GM12872 (cell line): ENCODE data around the gene PCDHGB3.

Experiments
- TF ChIP-seq, protein P1 (sequence below): IDR thresholded peaks from 3 replicates; pipeline ENCODE4 v1.5.1; 2011; ENCODE audit warnings: low read depth, mild to moderate bottlenecking, low read length, moderate library complexity; ENCODE audit not compliant: insufficient read depth

The PCDHGB3 gene

DNA sequence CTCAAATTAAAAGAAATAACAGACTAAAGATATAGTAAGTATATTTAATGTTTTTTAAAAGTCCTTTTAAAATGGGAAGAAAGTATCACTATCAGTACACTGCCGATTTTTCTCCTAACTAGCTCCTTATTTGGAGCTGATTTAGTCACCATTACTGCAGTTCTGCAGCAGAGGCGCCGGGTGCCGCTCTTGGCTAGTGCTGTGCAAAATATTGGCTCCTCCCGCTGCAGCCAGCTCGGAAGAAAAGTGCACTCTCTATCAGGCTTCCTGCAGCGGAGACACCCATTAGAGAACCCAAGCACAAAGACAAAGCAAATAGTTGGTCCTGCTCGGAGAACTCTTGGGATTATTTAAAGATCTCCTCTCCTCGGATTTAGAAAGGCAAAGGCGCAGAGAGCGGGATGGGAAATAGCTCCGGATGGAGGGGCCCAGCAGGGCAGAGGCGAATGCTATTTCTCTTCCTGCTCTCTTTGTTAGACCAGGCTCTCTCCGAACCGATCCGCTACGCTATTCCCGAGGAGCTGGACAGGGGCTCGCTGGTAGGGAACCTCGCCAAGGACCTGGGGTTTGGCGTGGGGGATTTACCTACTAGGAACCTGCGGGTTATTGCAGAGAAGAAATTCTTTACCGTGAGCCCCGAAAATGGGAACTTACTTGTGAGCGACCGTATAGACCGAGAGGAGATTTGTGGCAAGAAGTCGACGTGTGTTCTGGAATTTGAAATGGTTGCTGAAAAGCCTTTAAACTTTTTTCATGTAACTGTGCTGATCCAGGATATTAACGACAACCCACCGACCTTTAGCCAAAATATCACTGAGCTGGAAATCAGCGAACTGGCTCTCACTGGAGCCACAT, at the start of gene PCDHGB3:
Gene PCDHGB3 (plus strand): TSS at position 249 of the 855 bp plus-strand sequence. CDS start 153 bp downstream, at position 402.
- TF ChIP-seq, protein P1, sequence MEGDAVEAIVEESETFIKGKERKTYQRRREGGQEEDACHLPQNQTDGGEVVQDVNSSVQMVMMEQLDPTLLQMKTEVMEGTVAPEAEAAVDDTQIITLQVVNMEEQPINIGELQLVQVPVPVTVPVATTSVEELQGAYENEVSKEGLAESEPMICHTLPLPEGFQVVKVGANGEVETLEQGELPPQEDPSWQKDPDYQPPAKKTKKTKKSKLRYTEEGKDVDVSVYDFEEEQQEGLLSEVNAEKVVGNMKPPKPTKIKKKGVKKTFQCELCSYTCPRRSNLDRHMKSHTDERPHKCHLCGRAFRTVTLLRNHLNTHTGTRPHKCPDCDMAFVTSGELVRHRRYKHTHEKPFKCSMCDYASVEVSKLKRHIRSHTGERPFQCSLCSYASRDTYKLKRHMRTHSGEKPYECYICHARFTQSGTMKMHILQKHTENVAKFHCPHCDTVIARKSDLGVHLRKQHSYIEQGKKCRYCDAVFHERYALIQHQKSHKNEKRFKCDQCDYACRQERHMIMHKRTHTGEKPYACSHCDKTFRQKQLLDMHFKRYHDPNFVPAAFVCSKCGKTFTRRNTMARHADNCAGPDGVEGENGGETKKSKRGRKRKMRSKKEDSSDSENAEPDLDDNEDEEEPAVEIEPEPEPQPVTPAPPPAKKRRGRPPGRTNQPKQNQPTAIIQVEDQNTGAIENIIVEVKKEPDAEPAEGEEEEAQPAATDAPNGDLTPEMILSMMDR = peak; percentile 72

DNA sequence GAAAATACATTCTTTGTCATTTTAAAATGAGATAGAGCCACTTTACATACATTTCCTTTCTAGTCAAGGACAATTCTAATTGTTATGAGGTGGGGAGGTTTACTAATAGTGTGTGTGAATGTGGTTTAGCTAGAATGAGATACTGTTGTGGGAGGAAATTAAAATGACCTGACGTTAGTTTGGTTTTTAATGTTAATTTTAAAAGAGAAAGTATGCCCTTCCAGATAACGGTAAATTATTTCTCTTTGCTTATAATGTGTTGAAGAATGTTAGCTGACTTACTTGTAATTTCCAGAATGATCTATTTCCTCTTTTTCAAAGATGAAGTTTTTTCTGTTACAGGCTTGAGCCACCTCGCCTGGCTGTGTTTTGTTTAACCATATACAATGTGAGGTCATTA, 47.8 kb upstream of the PCDHGB3 start:
- TF ChIP-seq, protein P1 = no peak

DNA sequence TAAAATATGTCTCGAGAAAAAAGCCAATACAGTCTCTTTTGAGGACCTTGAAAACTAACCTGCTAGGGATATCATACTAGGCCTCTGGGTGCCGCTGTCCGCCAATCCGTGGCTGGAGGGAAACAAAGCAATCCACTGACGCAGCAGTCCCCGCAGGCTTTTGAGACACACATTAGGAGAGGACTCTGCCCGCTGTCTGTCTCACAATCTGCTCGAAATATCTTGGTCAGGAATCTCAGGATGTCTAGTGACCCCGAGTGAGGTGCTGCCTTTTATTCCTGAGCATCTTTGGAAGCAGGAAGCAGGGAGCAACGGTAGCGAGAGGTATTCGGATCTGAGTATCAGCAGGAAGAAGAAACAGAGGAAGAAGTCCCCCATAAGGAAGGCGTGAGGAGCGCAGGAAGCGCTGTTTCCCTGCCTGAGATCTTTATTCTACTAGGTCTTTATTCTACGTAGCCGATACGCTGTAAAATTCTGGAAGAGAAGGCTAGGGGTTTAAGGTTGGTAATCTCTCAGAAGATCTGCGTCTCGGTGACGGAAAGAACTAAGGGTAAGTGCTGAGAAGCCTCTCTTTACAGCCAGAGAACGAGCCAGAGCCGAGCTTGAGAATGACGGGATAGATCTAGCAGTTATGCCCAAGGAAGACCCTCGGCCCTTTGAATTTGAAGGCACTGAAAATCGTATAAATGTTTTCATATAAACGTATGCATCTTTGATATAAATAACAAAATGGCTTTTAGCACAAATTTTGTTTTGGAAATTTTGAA, 43.8 kb upstream of the PCDHGB3 start:
- TF ChIP-seq, protein P1 = peak; percentile 61; the same call in 2 of the 3 replicates

DNA sequence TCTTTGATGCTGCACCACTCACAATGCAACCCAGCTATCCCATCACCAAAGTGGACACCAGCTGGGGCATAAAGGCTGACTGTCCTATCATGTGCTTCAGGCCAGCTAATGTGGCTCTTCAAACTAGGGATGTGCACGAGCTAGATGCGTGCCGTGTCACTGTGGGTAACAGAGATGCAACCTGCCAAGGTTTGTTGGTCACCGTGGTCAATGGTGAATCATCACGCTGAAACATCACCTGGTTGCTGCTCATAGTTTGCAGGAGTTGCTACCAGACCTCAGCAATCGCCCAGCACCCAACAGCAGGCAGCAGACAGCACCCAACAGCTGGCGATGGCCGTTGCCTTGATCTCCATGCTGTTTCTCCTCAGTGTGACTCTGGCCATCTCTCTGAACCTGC, 41.8 kb upstream of the PCDHGB3 start:
- TF ChIP-seq, protein P1 = no peak

DNA sequence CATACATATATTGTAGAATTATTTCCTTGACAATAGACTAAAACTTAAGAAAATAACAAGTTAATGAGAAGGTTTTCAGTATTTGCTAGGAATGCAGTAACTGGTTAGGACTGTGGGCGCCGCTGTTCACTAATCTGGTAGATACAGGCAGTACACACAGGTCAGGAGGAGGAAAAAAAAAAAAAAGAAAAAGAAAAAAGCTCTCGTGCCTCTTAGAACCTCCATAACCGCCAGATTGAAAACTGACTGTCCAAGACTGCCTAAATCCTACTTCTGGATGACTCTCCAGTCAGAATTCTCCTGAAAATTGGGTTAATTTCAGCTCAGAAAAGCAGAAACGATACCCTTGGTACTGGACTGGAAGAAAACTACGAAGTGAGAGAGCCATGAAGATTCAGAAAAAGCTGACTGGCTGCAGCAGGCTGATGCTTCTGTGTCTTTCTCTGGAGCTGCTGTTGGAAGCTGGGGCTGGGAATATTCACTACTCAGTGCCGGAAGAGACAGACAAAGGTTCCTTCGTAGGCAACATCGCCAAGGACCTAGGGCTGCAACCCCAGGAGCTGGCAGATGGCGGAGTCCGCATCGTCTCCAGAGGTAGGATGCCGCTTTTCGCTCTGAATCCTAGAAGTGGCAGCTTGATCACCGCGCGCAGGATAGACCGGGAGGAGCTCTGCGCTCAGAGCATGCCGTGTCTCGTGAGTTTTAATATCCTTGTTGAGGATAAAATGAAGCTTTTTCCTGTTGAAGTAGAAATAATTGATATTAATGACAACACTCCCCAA, 39.6 kb upstream of the PCDHGB3 start, which contains the start of gene PCDHGA1:
Gene PCDHGA1 (plus strand): TSS at position 216 of the 782 bp plus-strand sequence.
- TF ChIP-seq, protein P1 = peak; percentile 68

DNA sequence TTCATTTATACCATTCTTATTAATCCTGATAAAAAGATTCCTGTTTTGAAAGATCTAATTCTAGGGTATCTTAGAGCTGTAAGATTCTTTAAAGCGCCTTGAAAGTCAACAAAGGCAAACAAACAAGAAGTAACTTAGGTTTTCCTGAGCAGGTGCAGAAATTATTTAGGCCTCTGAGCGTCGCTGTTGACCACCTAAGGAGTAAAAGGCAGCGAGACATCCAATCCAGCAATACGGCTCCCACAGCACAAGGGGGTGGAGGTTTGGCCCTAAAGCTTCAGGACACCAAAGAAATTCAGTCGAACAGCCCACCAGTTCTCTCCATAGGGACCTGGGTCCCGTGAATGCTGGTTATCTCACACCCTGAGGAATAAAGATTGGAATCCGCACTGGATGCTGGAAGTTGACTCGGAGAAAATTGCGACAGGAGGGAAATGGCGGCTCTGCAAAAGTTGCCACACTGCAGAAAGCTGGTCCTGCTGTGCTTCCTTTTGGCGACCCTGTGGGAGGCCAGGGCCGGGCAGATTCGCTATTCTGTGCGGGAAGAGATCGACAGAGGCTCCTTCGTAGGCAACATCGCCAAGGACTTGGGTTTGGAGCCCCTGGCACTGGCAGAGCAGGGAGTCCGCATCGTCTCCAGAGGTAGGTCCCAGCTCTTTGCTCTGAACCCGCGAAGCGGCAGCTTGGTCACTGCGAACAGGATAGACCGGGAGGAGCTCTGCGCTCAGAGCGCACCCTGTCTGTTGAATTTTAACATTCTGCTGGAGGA, 31.3 kb upstream of the PCDHGB3 start, which contains the start of gene PCDHGA2:
Gene PCDHGA2 (plus strand): TSS at position 223 of the 769 bp plus-strand sequence.
- TF ChIP-seq, protein P1 = peak; percentile 54; the same call in 2 of the 3 replicates
